Measurements from ENCODE around the gene WAS. TPM values are rescaled to one million over a fixed set of nuclear protein-coding genes. Genes with fewer than 3 reads are reported as not detected.

The WAS gene
- total RNA-seq, 1 donor = 0.09 TPM

DNA sequence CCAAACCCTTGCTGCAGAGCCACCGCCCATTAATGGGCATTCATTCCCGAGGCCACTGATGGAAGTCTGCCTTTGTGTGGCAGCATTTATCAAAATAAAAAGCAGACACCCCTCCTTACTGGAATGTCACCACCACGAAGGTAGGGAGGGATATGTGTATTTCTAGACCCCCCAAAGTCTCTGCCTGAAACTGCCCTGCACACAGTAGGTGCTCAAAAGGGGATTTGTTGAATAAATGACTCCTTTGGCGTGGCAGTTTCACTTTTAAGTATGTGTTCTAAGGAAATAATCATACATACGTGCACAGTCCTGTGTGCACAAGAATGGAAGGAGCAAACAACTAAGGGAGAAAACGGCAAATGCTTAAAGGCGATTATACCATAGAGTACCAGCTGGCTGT is 54.3 kb downstream of the WAS start:
- DNase-seq (ENCODE audit: low read depth) = no peak
- H3K4me3 ChIP-seq (ENCODE audit: low read depth, low read length) = peak overlapping the region; percentile 63
- no peak for TF ChIP-seq CTCF (IDR thresholded peaks at IDR 0.05; ENCODE audit: insufficient read depth, low read length)

Small RNA genes within 50 kb of the gene (small RNA-seq; reads per million reads assigned to genes)
- gene RNU6-1056P = not detected

Other genes with a start within 250 kb of the WAS start
- 10.2 and 97.0 TPM in 2 replicates for gene SLC38A5, start 213.5 kb upstream of the WAS start, total RNA-seq (ENCODE audit: low replicate concordance)
- 22.7 and 55.0 TPM in 2 replicates for gene FTSJ1, start 207.6 kb upstream of the WAS start, total RNA-seq (ENCODE audit: low replicate concordance)
- gene PORCN, start 174.8 kb upstream of the WAS start, total RNA-seq (ENCODE audit: low replicate concordance) = 9.1 and 10.1 TPM in 2 replicates
- 30.7 and 49.2 TPM in 2 replicates for gene EBP, start 162.0 kb upstream of the WAS start, total RNA-seq (ENCODE audit: low replicate concordance)
- gene TBC1D25, start 144.1 kb upstream of the WAS start, total RNA-seq (ENCODE audit: low replicate concordance) = 8.0 and 10.1 TPM in 2 replicates
- gene RBM3, start 109.3 kb upstream of the WAS start, total RNA-seq (ENCODE audit: low replicate concordance) = 125 and 463 TPM in 2 replicates
- 41.2 and 72.7 TPM in 2 replicates for gene WDR13, start 86.3 kb upstream of the WAS start, total RNA-seq (ENCODE audit: low replicate concordance)
- gene SUV39H1, start 12.9 kb downstream of the WAS start, total RNA-seq (ENCODE audit: low replicate concordance) = 5.1 and 8.5 TPM in 2 replicates
- not detected in 2 replicates for gene GLOD5, start 77.9 kb downstream of the WAS start, total RNA-seq (ENCODE audit: low replicate concordance)
- gene GATA1, start 102.8 kb downstream of the WAS start, total RNA-seq (ENCODE audit: low replicate concordance) = not detected in 2 replicates
- gene HDAC6, start 118.3 kb downstream of the WAS start, total RNA-seq (ENCODE audit: low replicate concordance) = 17.3 and 33.7 TPM in 2 replicates
- not detected in 2 replicates for gene ERAS, start 142.7 kb downstream of the WAS start, total RNA-seq (ENCODE audit: low replicate concordance)
- gene PCSK1N, start 151.8 kb downstream of the WAS start, total RNA-seq (ENCODE audit: low replicate concordance) = not detected in 2 replicates
- gene TIMM17B, start 214.0 kb downstream of the WAS start, total RNA-seq (ENCODE audit: low replicate concordance) = 7.0 and 19.4 TPM in 2 replicates
- gene PQBP1, start 214.1 kb downstream of the WAS start, total RNA-seq (ENCODE audit: low replicate concordance) = 35.4 and 65.5 TPM in 2 replicates
- gene SLC35A2, start 227.8 kb downstream of the WAS start, total RNA-seq (ENCODE audit: low replicate concordance) = 5.6 and 12.2 TPM in 2 replicates
- 2.1 and 5.0 TPM in 2 replicates for gene PIM2, start 235.2 kb downstream of the WAS start, total RNA-seq (ENCODE audit: low replicate concordance)